Esophagus (tissue), 2 donors: Measurements from ENCODE around the gene RBM34. TPM values are rescaled to one million over a fixed set of nuclear protein-coding genes. Genes with fewer than 3 reads are reported as not detected.

Source experiments
- H3K27ac ChIP-seq, 2 donors: one replicate each; pipeline ENCODE4 v1.5.1; 2013; ENCODE audit warnings: low read depth in 2 of 2, mild to moderate bottlenecking in 2 of 2, inconsistent platforms in 1 of 2, low read length in 1 of 2, moderate library complexity in 1 of 2
- H3K27me3 ChIP-seq, 2 donors: one replicate each; pipeline ENCODE4 v1.6.1; 2013; ENCODE audit warnings: low read length in 2 of 2, control low read depth in 1 of 2, mild to moderate bottlenecking in 1 of 2; ENCODE audit not compliant: insufficient read depth in 2 of 2, control insufficient read depth in 1 of 2
- H3K36me3 ChIP-seq, 2 donors: one replicate each; pipeline ENCODE4 v1.6.1; 2013; ENCODE audit warnings: low read length in 1 of 2; ENCODE audit not compliant: control insufficient read depth in 2 of 2, insufficient read depth in 2 of 2
- H3K4me1 ChIP-seq, 2 donors: one replicate each; pipeline ENCODE4 v1.6.1; 2013; ENCODE audit warnings: low read length in 1 of 2; ENCODE audit not compliant: control insufficient read depth in 2 of 2, insufficient read depth in 2 of 2
- H3K4me3 ChIP-seq, 2 donors: one replicate each; pipeline ENCODE4 v1.5.1; 2013; ENCODE audit warnings: low read length in 2 of 2, mild to moderate bottlenecking in 2 of 2, low read depth in 1 of 2, moderate library complexity in 1 of 2
- H3K9me3 ChIP-seq, 2 donors: one replicate each; pipeline ENCODE4 v1.6.1; 2013; ENCODE audit warnings: mild to moderate bottlenecking in 2 of 2, low read depth in 1 of 2, low read length in 1 of 2, moderate library complexity in 1 of 2; ENCODE audit not compliant: control insufficient read depth in 2 of 2, insufficient read depth in 1 of 2
- WGBS, 2 donors: extraction: QIAGEN DNeasy Blood & Tissue Kit; methylation state at CpG; one replicate each; pipeline ENCODE4 v1.1.7; 2013; 5-methylcytosine and 5-hydroxymethylcytosine counted together
- polyA plus RNA-seq, 2 donors: library from polyadenylated mRNA; stranded (reverse); fragments of 200-250 nt; gene quantifications; one replicate each; pipeline ENCODE4 v1.2.3, GENCODE V29; 2013
- donor health status: healthy with polysubstance abuse.
- donor health status: Bipolar disorder and iron deficiency.

The RBM34 gene
- polyA plus RNA-seq, 2 donors: 57.4 to 86.1 TPM

DNA sequence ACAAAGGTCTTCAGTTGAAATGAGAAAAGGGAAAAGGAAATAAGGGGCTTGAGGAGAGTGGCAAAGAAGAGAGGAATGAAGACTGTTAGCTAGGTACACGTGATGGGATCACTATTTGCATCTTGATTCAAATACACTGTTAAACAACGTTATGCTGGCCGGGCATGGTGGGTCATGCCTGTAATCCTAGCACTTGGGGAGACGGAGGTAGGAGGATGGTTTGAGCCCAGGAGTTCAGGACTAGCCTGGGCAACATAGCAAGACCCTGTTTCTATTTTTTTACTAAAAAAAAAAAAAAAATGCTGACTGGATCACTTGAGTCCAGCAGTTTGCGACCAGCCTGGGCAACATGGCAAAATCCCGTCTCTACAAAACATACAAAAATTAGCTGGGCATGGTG, 2.4 kb downstream of the RBM34 start:
- Histone ChIP-seq H3K27me3 (no peaks in the 10 kb centered on the region), H3K27ac (peak overlapping the region in 1 of 2 donors; percentile 8), H3K4me1 (peaks cover 0 to 3% of the 10 kb centered on the region in 2 donors), H3K36me3 (peaks cover 6 to 7% of the 10 kb centered on the region in 2 donors), H3K4me3 (no peak overlapping the region), H3K9me3 (no peaks in the 10 kb centered on the region)
- WGBS, 2 donors: 87 to 89% methylated on average over 6 of the region's 6 CpGs

DNA sequence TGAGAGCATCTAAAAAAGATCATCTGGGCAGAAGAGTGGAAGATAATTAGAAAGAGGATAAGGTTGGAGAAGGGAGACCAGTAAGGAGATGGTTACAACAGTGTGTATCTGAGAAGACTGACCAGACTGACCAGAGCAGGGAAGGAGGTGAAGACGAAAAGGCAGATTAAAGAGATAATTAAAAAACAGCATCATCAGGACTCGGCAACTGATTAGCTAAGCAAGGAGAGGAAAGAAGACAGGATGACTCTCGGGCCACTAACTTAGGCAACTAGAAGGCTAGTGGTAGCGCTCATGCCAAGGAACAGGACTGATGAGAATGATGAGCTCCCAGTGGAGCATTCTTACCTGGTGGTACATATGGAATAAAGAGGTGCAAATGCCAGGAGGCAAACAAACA, 3.9 kb downstream of the RBM34 start:
- Histone ChIP-seq H3K36me3 (peaks cover 7% of the 10 kb centered on the region in 2 donors), H3K4me3 (no peak overlapping the region), H3K27ac (no peak overlapping the region), H3K9me3 (no peaks in the 10 kb centered on the region), H3K27me3 (no peaks in the 10 kb centered on the region), H3K4me1 (peaks cover 0 to 3% of the 10 kb centered on the region in 2 donors)
- WGBS, 2 donors: 93 to 97% methylated on average over 4 of the region's 4 CpGs

DNA sequence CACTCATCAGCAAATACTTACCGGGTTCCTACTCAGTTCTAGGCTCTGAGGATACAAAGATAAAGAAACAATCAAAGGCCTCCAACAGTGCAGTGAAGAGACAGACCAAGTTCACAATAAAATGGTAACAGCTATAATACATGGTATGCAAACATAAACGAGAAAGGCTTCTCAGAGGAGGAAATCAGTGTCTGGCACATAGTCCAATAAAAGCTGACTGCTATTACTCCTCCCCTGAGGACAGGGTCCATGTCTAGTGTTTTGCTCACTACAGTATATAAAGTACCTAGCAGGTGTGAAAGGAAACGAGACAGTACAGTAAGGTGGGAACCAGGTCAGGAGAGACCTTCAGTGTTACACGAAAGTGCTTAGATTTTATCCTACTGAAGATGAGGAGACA, 4.3 kb downstream of the RBM34 start:
- Histone ChIP-seq H3K27me3 (no peaks in the 10 kb centered on the region), H3K4me3 (no peak overlapping the region), H3K9me3 (no peaks in the 10 kb centered on the region), H3K36me3 (peaks cover 7% of the 10 kb centered on the region in 2 donors), H3K4me1 (peaks cover 0 to 3% of the 10 kb centered on the region in 2 donors), H3K27ac (no peak overlapping the region)
- 75 to 79% methylated on average over 4 of the region's 4 CpGs for WGBS, 2 donors

DNA sequence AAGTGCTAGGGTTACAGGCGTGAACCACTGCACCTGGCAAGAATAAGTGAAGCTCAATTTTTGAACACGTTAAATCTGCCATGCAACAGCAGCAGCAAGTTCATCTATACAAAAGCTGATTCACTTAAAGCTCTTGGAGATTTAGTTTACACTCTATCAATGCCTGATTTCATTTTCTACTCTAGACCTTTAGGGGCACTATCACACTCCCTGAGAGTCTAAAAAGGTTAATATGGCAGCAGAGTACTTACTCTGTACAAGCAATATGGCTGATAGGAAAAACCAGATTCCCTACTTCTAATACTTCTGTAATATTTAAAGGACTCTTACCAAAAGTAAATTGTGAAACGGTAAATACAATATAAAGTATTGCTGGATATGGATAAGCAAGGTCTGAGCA, 4.8 kb downstream of the RBM34 start:
- H3K27ac ChIP-seq: no peak overlapping the region
- WGBS, 2 donors: 90 to 94% methylated on average over 3 of the region's 3 CpGs

DNA sequence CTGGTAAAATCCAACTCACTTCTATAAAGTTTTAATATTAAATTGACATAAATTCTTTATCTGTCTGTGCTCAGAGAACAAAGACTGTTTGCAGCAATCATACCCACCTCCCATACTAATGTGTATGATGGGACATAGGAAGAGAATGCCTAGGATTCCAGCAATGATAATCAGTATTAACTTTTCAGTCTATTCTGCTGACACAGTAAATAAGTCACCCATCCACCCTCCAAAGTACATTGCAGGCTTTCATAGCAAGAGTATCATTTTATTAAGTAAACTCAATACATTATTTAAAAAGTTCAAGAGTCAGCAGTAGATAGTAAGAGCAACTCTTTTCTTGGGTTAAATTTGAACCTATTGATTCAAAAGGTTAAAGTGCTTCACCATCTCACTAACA, 8.8 kb downstream of the RBM34 start:
- H3K27me3 ChIP-seq: no peaks in the 10 kb centered on the region
- peaks cover 9 to 13% of the 10 kb centered on the region in 2 donors for H3K36me3 ChIP-seq
- no peaks in the 10 kb centered on the region for H3K4me1 ChIP-seq
- no peak overlapping the region for H3K27ac ChIP-seq
- no peak overlapping the region for H3K4me3 ChIP-seq
- H3K9me3 ChIP-seq: no peaks in the 10 kb centered on the region

More for the DNA sequence above, 4.8 kb downstream of the RBM34 start:
- H3K36me3 ChIP-seq: peaks cover 7% of the 10 kb centered on the region in 2 donors
- H3K4me3 ChIP-seq: no peak overlapping the region
- H3K4me1 ChIP-seq: peaks cover 0 to 3% of the 10 kb centered on the region in 2 donors
- no peaks in the 10 kb centered on the region for H3K27me3 ChIP-seq
- H3K9me3 ChIP-seq: no peaks in the 10 kb centered on the region

DNA sequence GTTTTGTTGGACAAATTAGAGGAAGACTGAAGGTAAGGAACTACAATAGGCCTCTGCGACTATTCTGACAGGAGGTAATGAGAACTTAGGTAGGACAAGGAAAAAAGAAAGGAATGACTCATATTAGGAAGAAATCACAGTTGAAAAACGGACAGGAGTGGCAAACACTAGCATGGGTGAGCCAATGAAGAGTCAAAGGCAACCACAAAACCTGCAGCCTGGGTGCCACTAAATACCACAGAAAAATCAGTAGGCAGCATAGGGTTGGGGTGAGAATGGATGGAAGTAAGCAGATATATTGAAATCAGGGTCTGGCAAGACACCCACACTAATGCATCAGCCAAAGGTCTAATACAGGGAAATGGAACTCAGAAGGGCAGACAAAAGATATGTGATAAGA, 10.0 kb downstream of the RBM34 start:
- Histone ChIP-seq H3K36me3 (peaks cover 6 to 8% of the 10 kb centered on the region in 2 donors), H3K27me3 (no peaks in the 10 kb centered on the region), H3K4me3 (no peak overlapping the region), H3K9me3 (no peaks in the 10 kb centered on the region), H3K27ac (no peak overlapping the region), H3K4me1 (no peaks in the 10 kb centered on the region)
- WGBS, 2 donors: 52 to 62% methylated on average over 2 of the region's 2 CpGs

DNA sequence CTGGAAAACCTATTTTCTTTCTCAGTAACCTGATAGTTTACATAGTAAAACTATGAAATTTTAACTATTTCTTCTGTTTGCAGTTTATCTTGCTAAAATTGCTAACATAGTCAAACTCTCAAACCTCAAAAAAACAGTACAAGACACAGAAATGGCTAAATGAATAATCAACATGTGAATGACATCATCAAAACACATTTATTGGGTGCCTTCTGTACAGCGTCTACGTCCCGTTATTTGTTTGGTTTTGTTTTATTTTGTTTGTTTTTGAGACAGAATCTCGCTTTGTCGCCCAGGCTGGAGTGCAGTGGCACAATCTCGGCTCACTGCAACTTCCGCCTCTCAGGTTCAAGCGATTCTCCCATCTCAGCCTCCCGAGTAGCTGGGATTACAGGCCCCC, 11.2 kb downstream of the RBM34 start:
- Histone ChIP-seq H3K27me3 (no peaks in the 10 kb centered on the region), H3K27ac (no peak overlapping the region), H3K4me1 (no peaks in the 10 kb centered on the region), H3K9me3 (no peaks in the 10 kb centered on the region), H3K4me3 (no peak overlapping the region), H3K36me3 (peaks cover 6 to 14% of the 10 kb centered on the region in 2 donors)
- WGBS, 2 donors: 96% methylated on average over 9 of the region's 9 CpGs

DNA sequence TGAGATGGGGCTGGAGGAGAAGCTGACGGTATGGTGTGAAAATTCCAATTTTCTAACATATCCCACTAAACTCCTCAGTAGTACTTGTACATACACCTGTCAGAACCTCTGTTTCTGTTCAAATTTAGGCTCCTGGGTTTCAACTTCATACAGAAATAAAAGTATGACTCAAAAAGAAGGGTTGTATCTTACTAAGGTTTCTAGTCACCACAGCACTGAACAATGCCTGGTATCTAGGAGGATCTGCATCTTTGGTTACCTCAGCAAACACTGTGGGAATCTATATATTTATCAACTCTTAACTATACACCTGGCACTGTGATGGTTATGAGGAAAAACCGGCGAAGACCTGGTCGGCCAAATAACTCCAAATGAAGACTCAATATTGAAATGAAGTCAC, 13.8 kb downstream of the RBM34 start:
- Histone ChIP-seq H3K27me3 (no peaks in the 10 kb centered on the region), H3K27ac (no peak overlapping the region), H3K36me3 (peaks cover 6 to 18% of the 10 kb centered on the region in 2 donors), H3K4me1 (no peaks in the 10 kb centered on the region), H3K9me3 (no peaks in the 10 kb centered on the region), H3K4me3 (no peak overlapping the region)
- 92 to 94% methylated on average over 4 of the region's 4 CpGs for WGBS, 2 donors

DNA sequence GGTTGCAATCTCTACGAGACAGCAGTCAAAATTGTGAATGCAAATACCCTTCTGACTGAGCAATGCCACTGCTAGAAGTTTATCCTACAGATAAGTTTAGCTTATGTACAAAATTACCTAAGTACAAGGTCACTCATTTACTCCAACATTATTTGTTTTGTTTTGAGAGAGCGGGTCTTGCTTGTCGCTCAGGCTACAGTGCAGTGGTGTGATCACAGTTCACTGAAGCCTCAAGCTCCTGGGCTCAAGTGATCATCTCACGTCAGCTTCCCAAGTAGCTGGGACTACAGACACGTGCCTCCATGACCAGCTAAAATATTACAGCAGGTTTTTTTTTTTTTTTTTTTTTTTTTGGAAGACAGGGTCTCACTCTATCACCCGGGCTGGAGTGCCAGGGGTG, 15.4 kb downstream of the RBM34 start:
- H3K36me3 ChIP-seq: peaks cover 4 to 20% of the 10 kb centered on the region in 2 donors
- 92% methylated on average over 6 of the region's 6 CpGs for WGBS, 2 donors

DNA sequence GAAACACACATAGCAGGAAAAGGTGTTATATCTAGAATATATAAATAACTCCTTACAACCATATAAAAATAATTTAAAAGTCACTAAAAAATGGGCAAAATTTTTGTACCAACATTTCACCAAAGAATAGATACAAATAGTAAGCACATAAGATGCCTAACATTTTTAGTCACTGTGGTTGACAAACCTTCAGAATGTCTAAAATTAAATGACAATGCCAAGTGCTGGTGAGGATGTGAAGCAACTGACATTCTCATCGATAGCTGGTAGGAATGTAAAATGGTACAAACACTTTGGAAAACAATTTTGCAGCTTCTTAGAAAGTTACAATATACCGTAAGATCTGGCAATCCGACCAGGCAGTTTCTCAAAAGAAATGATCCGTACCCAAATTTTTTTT, 18.1 kb downstream of the RBM34 start:
- Histone ChIP-seq H3K27me3 (no peaks in the 10 kb centered on the region), H3K9me3 (no peaks in the 10 kb centered on the region), H3K27ac (no peak overlapping the region), H3K36me3 (peaks cover 3 to 30% of the 10 kb centered on the region in 2 donors), H3K4me1 (no peaks in the 10 kb centered on the region), H3K4me3 (no peak overlapping the region)
- 87 to 96% methylated on average over 4 of the region's 4 CpGs for WGBS, 2 donors

More for the DNA sequence above, 15.4 kb downstream of the RBM34 start:
- H3K4me1 ChIP-seq: no peaks in the 10 kb centered on the region
- no peaks in the 10 kb centered on the region for H3K9me3 ChIP-seq
- H3K4me3 ChIP-seq: no peak overlapping the region
- H3K27me3 ChIP-seq: no peaks in the 10 kb centered on the region
- H3K27ac ChIP-seq: no peak overlapping the region
